Neural crest cell (in vitro differentiated cells): ENCODE results near the gene CTIF. TPM values are rescaled to one million over a fixed set of nuclear protein-coding genes. Genes with fewer than 3 reads are reported as not detected.
A peak's percentile ranks its signal among the peaks of the same experiment; 100 is the strongest.

Experiments used
- DNase-seq: peaks from one replicate; pipeline ENCODE4 v3.0.0; 2021; ENCODE audit warnings: low read depth, mixed read lengths, low spot score
- H3K27ac Mint-ChIP-seq: one replicate; pipeline ENCODE4 v1.8.0; 2021; ENCODE audit warnings: mild to moderate bottlenecking, mixed read lengths; ENCODE audit not compliant: unreplicated experiment
- H3K27me3 Mint-ChIP-seq: 2 replicates; pipeline ENCODE4 v1.8.0; 2021; ENCODE audit warnings: low read depth, mild to moderate bottlenecking, mixed read lengths
- H3K36me3 Mint-ChIP-seq: 2 replicates; pipeline ENCODE4 v1.8.0; 2021; ENCODE audit warnings: low read depth, mild to moderate bottlenecking, mixed read lengths
- H3K4me1 Mint-ChIP-seq: 2 replicates; pipeline ENCODE4 v1.8.0; 2021; ENCODE audit warnings: mixed read lengths
- H3K4me3 Mint-ChIP-seq: one replicate; pipeline ENCODE4 v1.8.0; 2021; ENCODE audit warnings: mild to moderate bottlenecking, mixed read lengths
- H3K9me3 Mint-ChIP-seq: 2 replicates; pipeline ENCODE4 v1.8.0; 2021; ENCODE audit warnings: mixed read lengths
- total RNA-seq: library from RNA; stranded (reverse); gene quantifications from 2 replicates; pipeline ENCODE4 v1.2.1, GENCODE V29; 2021
- TF ChIP-seq, protein P1 (sequence below): fragments of 200-600 bp; sonication (generic); conservative IDR thresholded peaks from 2 replicates; pipeline ENCODE4 v1.5.0; 2021; ENCODE audit warnings: antibody characterized with exemption, mild to moderate bottlenecking

CTIF gene
- total RNA-seq, 1 donor from 2014 or later, result 52.6 TPM

DNA sequence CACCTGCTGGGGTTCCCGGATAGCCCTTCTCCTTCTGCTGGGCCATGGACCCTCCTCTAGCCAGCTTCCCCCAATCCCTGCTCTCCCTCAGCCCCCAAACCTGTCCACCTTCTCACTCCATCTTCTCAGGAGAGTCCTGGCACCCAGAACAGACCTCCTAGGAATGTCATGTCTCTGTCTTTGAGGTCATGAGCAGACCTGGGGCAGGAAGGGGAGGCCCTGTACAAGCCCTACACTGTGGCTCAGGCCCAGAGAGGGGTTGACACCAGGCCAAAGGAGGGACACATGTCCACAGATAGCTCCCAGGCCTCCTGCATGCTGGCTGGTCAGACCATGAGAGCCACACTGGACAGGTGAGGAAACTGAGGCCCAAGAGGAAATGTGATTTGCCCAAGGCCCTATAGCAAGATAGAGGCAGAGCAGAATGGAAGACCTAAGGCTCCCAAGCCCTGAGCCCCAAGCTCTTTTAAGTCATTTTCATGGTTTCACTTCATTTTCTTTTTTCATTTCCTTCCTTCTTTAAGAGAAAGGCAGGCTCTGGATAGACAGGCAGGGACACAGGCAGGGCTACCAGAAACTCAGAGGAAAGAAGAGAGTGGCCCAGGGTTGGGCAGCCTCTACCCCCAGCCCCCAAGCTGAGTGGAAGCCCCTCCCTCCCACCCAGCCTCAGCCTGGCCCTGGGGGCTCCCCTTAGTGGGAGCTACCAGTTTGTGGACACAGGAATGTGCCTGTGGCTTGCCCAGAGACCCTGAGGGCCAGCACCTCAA lies 252.2 kb downstream of the CTIF start:
- Mint-ChIP-seq H3K27me3 (no peaks in the 10 kb centered on the region), H3K9me3 (no peaks in the 10 kb centered on the region), H3K4me3 (no peak overlapping the region), H3K27ac (peak overlapping the region; percentile 19), H3K4me1 (no peaks in the 10 kb centered on the region), H3K36me3 (peaks cover 4% of the 10 kb centered on the region)
- TF ChIP-seq, protein P1, sequence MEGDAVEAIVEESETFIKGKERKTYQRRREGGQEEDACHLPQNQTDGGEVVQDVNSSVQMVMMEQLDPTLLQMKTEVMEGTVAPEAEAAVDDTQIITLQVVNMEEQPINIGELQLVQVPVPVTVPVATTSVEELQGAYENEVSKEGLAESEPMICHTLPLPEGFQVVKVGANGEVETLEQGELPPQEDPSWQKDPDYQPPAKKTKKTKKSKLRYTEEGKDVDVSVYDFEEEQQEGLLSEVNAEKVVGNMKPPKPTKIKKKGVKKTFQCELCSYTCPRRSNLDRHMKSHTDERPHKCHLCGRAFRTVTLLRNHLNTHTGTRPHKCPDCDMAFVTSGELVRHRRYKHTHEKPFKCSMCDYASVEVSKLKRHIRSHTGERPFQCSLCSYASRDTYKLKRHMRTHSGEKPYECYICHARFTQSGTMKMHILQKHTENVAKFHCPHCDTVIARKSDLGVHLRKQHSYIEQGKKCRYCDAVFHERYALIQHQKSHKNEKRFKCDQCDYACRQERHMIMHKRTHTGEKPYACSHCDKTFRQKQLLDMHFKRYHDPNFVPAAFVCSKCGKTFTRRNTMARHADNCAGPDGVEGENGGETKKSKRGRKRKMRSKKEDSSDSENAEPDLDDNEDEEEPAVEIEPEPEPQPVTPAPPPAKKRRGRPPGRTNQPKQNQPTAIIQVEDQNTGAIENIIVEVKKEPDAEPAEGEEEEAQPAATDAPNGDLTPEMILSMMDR, result no peak
- DNase-seq, result no peak

DNA sequence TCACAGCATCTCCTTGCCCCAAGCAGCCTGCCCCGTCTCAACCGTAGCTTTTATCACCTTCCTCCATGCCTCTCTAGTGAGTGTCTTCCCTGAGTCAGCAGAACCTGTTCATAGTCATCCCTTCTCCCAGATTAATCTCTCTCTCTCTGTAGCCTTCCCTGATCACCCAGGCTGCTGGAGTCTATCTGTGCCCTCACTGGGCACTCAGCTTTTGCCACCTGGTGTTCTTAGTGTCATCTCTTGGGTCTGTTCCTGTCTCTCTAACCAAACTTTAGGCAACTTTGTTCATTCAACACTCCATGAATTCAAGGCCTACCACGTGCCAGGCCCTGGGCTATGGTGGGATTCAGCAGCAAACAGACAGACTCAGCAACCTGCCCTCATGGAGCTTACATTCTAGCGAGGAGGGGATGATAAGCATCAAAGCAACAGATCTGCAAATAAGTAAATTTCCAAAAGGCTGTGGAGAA lies 252.8 kb downstream of the CTIF start:
- H3K27ac Mint-ChIP-seq, result peak overlapping the region; percentile 32
- peaks cover 4% of the 10 kb centered on the region for H3K36me3 Mint-ChIP-seq
- no peaks in the 10 kb centered on the region for H3K4me1 Mint-ChIP-seq
- no peaks in the 10 kb centered on the region for H3K9me3 Mint-ChIP-seq
- no peak overlapping the region for H3K4me3 Mint-ChIP-seq
- no peaks in the 10 kb centered on the region for H3K27me3 Mint-ChIP-seq
- DNase-seq, result no peak
- TF ChIP-seq, protein P1, result no peak

DNA sequence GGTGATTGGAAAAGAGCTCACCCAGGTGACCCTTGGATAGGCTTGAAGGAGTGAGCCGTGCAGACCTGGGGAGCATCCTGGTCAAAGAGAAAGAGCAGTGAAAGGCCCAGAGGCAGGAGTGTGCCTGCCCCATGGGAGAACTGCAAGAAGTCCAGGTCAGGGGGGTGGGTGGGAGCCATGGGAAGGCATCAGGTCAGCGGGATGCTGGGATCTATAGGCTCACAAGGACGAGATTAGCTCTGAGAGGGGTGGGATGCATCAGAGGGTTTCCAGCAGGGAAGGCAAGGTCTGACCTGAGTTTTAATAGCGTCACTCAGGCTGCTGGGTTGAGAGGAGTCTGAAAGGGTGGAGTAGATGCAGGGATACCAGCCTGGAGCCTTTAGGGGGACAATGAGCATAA lies 253.3 kb downstream of the CTIF start:
- Mint-ChIP-seq H3K4me3 (no peak overlapping the region), H3K9me3 (no peaks in the 10 kb centered on the region), H3K4me1 (no peaks in the 10 kb centered on the region), H3K27me3 (no peaks in the 10 kb centered on the region), H3K27ac (no peak overlapping the region), H3K36me3 (peaks cover 4% of the 10 kb centered on the region)
- TF ChIP-seq, protein P1, result no peak
- DNase-seq, result no peak

DNA sequence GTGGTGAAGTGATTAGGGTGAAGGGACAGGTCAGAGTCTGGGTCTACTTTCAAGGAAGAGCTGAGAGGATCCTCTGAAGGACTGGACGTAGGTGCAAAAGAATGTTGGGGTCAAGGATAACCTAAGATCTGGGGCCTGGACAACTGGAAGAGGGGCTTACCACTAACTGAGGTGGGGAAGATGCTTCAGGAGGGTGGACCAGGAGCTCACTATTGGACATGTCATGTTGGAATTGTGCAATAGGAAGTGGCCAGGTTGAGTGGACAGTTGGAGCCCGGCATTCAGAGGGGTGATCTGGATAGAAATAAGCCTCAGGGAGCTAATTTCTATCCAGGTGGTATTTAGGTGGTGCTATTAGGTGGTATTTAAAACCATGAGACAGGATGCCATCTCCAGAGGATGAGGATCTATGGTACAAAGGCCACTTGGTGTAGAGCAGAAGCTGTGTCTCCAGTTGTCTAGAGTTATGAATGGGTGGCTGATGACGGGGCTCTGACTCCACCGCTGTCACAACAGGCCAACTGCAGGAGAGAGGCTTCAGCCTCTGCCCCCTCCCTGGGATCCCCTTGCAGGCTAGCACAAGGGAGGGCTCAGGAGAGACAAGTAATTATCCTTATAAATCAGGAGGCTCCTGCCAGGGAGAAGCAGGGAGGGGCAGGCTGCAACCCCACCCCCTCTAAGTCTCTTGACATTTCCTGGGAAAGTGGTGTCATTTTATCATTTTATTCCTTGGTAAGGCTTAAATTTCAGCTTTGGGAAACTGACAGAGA lies 254.0 kb downstream of the CTIF start:
- Mint-ChIP-seq H3K4me1 (no peaks in the 10 kb centered on the region), H3K4me3 (no peak overlapping the region), H3K27ac (no peak overlapping the region), H3K27me3 (no peaks in the 10 kb centered on the region), H3K9me3 (no peaks in the 10 kb centered on the region), H3K36me3 (peaks cover 4% of the 10 kb centered on the region)
- DNase-seq, result no peak
- TF ChIP-seq, protein P1, result no peak

DNA sequence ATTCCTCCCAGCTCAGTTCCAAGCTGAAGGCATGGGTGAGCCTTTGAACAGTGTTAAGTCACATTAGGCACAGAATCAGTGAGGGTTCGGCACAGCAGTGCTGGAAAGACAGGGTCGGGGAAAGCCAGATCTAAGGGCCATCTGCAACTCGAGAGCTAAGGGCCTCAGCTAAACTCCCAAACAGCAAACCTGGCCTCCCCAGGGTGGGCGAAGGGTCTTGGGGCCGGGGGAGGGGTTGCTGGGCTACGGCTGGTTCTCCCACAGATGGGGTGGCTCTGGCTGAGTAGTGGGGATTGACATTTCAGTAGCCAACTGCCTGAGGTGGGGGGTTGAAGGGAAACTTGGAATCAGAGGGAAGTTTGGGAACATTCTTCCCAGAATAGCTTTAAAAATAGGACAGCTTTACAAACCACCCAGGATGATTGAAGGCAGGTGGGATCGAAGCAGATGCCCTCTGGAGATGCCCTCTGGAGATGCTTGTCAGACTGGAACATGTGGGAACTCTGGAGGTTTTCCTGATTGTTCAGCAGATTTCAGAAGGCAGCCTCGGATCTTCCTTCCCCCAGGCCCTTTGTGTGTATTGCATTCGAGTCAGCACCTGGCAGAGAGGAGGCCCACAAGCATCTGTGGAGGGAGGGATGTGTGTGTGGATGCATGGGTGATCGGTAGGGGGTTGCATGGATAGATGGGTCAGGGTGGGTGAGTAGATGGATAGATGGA lies 255.6 kb downstream of the CTIF start:
- Mint-ChIP-seq H3K36me3 (peaks cover 6% of the 10 kb centered on the region), H3K9me3 (no peaks in the 10 kb centered on the region)
- TF ChIP-seq, protein P1, result no peak

More for the DNA sequence above, 255.6 kb downstream of the CTIF start:
- Mint-ChIP-seq H3K27ac (peak overlapping the region; percentile 27), H3K4me3 (no peak overlapping the region), H3K4me1 (no peaks in the 10 kb centered on the region), H3K27me3 (no peaks in the 10 kb centered on the region)
- no peak for DNase-seq
